Right lung (tissue), 5 donors: ENCODE data around the gene ZBED4. TPM values are rescaled to one million over a fixed set of nuclear protein-coding genes. Genes with fewer than 3 reads are reported as not detected.
"Not testable (repeated sequence)": the region's sequence is repeated elsewhere in the genome, so short reads cannot be mapped to it uniquely, and the experiment has no call there.

Source experiments
- DNase-seq, 2 donors: peaks; one replicate each; pipeline ENCODE4 v3.0.0-alpha.2; 2013
- polyA plus RNA-seq, 5 donors: library from polyadenylated mRNA; unstranded; fragments of 120-200 nt; gene quantifications; one replicate each; pipeline versions ENCODE4 v1.2.1 to v1.2.3, GENCODE V29; 2013; ENCODE audit warnings: inconsistent platforms in 1 of 5, low replicate concordance in 1 of 5; ENCODE audit not compliant: insufficient read length in 5 of 5, insufficient read depth in 1 of 5

ZBED4 gene
- polyA plus RNA-seq, 5 donors, result 13.1 to 16.5 (median 16.4) TPM

DNA sequence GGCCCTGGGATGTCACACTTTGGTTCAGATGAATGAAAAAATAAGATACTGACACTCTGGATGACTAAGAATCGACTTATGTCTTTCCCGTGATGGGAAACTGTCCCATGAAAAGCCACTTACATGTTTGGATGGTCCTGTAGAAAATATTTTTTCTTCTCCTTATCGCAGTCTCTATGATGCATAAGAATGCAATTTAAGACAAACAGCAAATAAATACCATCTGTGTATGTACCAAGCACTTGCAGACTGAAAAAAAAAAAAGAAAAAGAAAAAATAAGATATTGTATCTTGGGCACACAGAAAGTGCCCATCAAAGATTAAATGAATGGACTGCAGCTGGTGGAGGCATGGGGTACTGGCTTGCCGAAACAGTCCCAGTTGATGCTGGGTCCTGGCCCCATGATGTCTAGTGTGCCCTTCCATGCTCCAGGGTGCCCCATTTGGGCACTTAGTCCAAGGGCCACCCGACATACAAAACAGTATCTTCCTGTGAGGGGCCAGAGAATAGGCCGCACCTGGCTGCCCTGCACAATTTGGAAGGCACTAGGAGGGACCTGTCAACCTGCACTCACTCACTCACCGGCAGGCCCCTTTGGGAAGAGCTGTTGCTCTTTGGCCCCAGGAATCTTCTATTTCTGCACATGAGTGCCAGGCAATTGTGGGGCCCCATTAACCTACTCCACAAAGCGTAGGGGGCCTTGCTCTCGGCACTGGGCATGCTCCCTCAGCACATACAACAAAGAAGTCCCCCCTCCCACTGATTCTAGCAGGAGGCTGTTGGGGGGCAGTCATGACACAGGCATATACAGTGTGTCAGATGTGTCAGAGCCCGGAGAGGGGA, 2.5 kb upstream of the ZBED4 start:
- no peak for DNase-seq

DNA sequence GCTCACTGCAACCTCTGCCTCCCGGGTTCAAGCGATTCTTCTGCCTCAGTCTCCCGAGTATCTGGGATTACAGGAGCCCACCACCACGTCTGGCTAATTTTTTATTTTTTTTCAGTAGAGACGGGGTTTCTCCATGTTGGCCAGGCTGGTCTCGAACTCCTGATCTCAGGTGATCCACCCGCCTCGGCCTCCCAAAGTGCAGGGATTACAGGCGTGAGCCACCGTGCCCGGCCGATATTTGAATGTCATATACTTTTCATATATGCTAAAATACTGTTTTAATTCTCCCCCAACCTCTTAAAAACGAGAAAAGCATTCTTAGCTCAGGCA, 1.1 kb upstream of the ZBED4 start:
- not testable (repeated sequence) for DNase-seq

DNA sequence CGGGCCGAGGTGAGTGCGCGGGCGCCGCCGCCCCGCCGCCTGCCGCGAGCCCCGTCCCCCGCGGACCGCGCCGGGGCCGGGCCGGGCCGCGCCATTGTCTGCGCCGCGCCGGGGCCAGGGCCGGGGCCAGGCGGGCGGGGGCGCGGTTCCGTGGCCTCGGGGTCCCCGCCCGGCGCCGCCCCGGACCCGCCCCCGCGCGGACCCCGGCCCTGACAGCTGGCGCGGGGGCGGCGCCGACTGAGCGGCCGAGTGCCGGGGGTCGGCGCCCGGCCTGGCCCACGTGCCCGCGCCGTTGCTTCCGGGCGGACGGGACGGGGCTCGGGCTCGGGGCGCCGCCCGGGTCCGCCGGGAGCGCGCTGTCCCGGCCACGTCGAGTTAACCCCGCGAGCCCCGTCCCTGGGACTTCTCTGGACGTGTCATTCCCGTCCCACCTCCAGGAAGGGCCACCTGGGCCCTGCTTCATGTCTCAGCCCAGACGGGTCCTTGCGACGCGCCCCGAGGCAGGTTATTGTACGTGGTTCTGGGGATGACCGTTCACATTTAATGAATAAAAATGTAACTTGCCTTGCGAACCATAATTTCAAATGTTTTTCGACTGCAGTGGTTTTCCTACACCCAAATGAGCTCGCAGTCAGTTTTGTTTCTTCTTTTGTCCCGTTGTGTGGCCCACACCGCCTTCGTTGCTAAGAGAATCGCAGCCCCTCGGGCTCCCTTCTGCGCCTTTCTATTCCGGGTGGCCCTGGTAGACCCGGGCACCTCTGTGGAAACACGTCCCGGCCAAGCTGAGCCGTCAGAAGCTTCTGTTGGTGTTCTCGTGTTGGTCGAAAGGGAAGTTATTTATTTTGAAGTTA, 562 bp downstream of the ZBED4 start:
- peak in 1 of 2 donors; percentile 36 for DNase-seq

DNA sequence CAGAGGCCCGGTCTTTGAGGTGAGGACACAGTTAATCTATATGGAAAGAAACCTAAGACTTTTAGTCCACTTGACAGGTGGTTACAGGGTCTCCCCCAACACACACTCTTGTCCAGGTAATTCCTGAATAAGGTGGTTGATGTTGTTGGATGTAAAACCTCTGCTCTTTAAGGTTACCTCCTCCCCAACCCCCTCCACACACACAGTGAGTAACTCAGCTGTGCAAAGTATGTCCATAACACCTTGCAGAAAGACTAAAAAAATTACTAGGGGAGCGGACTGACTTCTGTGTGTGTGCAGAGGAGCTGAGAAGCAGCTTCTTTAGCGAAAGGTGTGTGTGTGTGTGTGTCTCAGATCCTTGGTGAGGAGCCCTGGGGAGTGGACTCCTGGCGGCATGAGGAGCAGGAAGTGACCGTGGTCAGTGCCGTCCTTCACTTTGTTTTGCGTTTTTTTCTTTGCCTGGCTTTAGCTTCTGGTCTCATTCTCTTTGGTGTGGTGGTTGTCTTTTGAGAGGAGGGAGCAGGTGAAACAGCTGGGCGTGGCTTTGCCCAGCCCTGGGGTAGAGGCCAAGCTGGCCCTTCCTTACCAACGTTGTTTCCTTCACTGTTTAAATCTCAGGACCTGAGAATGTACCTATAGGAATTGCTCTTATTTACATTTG, 1.7 kb downstream of the ZBED4 start:
- DNase-seq, result no peak

DNA sequence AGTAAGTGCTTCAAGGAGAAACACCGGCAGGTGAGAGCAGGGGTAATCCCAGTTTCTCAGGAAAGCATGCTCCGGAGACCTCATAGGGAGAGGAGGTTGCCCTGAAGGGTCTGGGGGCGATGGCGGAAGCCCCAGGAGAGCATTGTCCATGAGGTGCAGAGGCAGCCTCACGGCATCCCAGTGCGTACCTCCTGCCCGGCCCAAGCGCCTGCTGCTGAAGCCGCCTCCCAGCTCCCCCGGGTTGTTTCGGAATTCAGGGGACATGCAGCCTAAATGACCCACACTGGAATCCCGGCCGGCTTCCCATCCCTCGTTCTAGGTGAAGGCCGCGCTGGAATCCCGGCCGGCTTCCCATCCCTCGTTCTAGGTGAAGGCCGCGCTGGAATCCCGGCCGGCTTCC, 2.7 kb downstream of the ZBED4 start:
- DNase-seq, result no peak

DNA sequence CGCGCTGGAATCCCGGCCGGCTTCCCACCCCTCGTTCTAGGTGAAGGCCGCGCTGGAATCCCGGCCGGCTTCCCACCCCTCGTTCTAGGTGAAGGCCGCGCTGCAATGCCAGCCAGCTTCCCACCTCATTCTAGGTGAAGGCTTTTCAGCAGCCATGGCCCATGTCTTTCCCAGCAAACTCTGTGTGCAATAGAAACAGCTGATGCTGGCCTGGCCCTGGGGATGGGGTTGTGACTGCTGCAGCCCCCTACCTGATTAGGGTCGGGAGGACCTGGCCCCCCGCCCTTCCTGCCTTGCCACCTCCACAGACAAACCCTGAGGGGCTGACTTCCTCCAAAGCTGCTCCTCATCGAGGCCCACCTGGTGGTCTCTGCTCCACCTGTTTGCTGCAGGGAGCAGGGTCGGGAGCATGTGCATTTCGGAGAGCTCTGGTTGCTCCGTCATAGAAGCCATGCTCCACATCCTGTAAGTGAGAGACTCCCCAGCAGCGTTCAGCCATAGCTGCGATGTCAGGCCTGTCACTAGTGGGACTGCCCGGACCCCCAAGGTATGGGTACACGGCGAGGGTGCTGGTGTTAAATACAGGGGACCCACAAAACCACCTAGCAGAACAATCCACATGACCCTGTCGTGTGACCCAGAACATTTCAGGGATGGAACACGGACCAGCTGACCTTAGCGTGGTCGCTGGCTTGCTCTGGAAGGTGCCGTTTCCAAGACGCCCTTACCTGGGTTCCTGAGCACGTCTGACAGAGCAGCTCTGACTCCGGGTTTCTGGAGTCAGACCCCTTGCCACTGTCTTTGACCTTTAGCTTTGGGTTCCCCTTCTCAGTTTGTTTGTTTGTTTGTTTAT, 3.3 kb downstream of the ZBED4 start:
- no peak for DNase-seq

DNA sequence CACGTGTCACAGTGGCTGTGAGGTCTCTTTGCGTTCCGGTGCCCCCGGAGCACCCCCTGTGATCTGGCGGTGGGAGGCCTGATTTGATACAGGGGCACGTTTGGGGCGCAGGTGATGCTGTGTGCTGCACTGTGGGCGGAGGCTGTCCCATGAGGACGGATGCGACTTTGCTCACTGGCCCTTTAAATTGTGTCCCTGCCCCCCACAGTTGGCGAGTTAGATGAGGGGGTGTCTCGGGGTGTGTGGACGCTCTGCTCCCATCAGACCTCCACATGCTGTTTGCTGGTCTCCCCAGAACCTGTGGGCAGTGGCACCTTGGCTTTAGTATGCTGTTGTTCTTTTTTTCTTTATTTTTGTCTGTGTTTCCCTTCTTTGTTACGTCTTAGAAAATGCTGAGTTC, 5.2 kb downstream of the ZBED4 start:
- no peak for DNase-seq

DNA sequence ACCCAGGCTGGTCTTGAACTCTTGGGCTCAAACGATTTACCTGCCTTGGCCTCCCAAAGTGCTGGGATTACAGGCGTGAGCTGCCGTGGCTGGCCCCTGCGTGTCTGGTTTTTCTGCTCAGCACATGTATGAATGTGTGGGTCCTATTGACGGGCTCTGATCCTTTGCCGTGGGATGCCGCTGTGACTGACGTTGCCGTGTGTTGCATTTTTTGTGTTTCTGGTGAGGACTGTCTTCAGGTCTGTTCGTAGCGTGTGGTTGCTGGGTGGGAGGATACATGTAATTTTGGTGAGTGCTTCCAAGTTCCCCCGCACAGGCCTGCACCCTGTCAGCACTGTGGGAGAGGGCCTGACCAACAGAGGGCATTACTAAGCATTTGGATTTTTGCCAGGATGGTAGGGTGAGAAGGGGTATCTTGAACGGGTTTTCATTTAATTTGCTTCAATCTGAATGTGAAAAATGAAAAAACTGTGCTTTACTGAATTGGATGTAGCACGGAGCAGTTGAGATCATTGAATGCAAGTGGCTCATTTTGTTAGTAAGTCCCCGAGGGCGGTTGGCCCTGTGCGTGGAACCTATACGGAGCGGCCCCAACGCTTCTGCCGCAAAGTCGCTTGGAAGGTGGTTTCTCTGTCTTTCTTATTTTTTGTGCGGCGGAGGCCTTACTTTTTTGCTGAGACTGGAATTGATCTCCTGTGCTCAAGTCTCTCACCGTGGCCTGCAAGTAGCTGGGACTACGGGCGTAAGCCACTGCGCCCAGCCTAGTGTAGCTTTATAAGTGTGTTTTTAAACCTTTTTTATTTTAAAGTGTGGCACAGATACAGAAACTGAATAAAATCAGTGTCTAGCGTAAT, 8.2 kb downstream of the ZBED4 start:
- no peak for DNase-seq

DNA sequence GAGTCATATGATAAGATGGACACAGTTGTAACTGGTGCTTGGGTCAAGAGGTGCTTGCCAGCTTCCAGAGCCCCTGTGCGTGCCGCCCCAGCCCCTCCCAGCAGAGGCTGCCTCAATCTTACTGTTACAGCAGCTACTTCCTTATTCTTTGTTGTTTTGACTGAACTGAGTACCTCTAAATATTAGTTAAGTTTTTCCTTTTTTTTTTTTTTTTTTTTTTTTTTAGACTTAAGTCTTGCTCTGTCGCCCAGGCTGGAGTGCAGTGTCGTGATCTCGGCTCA, 8.8 kb downstream of the ZBED4 start:
- DNase-seq, result no peak

DNA sequence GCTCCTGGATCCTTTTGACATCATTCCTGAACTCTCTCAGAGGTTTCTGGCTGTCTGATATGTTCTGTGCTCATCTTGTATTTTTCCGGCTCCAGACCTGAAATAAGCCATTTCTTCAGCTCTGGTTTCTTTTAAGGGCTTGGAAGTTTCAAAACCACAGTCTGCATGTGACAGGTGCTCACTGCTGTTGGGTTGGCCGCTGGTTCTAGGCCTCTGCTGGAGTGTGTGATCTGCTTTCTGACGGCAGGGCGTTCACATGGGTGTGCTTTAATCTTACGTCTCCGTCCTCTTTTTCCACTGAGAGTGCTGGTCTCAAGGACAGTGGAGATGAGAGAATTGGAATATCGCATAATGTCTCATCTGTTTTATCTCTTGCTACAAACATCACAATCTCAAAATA, 10.3 kb downstream of the ZBED4 start:
- DNase-seq, result no peak

DNA sequence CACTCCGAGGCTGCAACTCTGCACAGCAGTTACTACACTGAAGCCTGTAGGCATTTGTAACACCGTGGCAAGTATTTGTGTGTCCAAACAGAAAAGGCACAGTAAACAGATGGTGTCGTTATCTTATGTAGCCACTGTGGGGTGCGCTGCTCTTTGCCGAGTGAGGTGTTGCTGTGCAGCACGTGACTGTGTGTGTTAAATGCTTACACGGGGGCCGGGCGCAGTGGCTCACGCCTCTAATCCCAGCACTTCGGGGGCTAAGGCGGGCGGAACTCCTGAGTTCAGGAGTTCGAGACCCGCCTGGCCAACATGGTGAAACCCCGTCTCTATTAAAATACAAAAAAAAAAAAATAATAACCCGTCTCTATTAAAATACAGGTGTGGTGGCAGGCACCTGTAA, 11.5 kb downstream of the ZBED4 start:
- DNase-seq, result no peak

DNA sequence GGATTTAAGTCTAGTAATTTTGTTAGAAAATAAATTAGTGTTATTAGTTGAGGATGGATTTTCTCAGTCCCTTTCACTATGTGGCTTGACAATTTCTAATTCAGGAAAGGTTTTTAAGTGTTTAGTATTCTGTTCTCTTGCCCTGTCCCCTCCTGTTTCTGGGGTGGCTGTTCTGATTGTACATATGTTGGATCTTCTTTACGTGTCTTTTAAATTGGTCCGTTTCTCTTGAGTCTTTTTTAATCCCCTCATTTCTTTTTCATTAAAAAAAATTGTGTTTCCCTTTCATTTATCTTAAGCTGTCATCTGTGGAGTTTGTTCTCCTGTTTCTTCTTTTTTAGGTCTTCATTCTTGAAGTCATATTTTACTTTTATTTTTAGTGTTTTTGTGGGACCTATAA, 12.5 kb downstream of the ZBED4 start:
- no peak for DNase-seq

DNA sequence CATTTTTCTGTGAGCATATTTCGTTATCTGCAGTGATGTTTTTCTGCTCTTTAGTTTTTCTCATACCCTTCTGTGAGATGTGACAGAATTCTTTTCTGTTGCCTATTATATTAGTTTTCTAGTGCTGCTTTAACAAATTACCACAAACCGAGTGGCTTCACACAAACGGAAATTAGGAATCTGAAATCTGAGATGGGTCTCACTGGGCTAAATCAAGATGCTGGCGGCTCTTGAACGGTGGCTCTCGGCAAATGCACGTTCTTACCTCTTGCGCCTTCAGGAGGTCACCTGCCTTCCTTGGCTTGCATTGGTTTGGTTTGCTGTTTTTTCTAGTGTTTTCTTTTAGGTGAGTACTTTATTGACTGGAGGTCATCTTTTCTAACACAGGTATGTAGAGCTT, 13.0 kb downstream of the ZBED4 start:
- DNase-seq, result no peak

DNA sequence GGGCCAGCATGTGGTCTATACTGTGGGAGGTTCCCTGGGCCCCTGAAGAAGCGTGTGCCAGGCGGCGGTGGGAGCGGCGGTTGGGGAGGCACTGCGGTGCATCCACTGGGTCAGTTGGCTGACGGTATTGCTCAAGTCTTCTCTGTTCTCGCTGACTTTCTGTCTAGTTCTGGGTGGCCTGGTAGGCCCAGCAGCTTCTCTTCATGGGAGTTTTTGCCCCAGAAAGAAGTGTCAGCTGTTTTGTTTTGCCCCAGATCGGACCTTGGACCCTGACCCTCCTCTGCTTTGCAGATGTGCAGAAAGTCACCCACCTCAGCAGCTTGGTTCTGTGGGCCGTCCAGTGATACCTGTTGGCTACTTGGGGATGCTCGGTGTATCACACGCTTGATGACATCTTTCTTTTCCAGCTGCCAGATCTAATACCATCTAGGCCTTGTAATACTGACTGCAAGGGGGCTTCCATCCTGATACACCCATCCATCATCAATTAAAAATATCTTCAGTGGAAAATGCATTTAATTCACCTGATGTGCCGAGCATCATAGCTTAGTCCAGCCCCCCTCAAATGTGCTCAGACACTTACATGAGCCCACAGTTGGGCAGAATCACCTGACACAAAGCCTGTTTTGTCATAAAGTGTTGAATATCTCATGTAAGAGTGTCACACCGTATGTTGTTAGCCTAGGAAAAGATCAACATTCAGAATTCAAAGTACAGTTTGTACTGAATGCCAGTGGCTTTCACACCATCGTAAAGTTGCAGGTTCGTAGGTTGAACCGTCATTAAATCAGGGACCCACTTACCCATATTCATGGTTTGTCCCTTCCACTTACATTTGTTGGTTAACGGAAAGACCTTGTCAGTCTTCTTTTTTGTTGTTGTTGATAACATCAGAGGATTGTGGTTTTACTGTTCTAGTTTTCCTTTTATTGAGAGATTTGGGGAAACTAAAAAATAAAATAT, 13.9 kb downstream of the ZBED4 start:
- no peak for DNase-seq

DNA sequence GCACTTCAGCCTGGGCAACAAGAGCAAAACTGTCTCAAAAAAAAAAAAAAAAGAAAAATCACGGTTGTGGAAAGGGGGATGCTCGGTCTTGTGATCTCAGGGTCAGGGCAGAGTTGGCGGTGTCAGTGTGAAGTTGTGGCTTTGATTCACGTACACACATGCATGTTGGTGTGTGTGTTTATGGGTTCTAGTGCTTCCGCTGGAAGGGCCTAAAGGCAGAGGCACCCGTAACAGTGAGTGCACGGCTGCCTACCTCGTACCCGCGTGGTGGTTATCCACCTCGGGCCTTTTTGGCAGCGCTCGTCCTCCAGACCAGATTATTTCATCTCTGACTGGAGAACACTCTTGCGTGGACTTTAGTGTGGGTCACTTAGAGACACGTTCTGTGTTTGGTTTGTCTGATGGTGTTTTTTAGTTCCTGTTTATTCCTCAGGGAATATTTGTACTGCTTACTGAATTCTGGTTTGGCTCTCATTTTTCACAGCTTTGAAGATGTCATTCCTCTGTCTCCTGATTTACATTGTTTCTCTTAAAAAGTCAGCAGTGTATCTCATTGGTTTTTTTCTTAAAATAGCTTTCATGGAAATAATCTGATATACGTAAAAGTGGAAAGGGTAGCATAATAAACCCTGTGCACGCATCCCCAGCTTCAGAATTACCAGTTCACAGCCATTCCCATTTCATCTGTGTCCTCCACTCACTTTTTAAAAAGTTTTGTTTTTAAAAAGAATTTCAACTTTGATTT, 15.6 kb downstream of the ZBED4 start:
- DNase-seq, result no peak

DNA sequence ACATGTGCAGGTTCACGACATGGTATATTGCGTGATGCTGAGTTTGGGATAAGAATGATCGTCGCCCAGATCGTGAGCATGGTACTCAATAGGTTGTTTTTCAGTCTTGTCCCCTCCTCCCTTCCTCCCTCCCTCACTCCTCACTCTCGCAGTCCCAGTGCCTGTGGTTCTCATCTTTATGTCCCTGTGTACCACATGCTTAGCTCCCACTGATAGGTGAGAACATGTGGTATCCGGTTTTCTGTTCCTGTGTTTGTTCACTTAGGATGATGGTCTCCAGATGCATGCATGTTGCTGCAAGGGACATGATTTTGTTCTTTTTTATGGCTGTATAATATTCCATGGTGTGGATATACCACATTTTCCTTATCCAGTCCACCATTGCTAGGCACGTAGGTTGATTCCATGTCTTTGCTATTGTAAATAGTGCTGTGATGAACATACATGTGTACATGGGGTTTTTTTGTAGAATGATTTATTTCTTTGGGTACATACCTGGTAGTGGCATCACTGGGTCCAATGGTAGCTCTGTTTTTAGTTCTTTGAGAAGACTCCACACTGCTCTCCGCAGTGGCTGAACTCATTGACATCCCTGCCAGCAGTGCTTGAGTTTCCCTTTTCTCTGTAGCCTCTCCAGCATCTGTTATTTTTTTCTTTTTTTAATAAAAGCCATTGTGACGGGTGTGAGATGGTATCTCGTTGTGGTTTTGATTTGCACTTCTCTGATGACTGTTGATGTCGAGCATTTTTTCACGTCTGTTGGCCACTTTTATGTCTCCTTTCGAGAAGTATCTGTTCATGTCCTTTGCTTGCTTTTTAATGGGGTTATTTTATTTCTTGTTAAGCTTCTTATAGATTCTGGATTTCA, 16.4 kb downstream of the ZBED4 start:
- DNase-seq, result no peak

DNA sequence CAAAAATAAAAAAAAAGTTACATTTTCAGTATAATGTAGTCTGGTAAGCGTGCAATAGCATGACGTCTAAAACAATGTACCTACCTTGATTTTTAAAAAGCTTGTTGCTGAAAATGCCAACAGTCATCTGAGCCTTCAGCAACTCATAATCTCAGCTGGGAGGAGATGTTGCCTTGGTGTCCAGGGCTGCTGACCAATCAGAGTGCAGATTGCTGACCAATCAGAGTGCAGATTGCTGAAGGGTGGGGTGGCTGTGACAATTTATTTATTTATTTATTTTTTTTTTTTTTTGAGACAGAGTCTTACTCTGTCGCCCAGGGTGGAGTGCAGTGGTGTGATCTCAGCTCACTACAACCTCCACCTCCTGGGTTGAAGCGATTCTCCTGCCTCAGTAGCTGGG, 17.8 kb downstream of the ZBED4 start:
- DNase-seq, result no peak

DNA sequence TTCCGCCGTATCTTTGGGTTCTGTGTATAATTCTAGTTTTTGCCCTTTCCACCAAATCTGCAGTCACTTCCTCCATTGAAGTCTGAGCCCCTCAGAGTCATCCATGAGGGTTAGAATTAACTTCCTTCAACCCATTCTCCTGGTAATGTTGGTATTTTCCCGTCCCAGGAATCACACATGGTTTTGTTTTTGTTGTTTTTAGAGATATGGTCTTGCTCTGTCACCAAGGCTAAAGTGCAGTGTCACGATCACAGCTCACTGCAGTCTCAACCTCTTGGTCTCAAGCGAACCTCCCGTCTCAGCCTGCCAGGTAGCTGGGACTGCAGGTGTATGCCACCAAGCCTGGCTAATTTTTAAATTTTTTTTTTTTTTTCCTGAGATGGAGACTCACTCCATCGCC, 18.7 kb downstream of the ZBED4 start:
- no peak for DNase-seq
